ENCODE results near the gene PARP12. TPM values are rescaled to one million over a fixed set of nuclear protein-coding genes. Genes with fewer than 3 reads are reported as not detected.

PARP12 gene
- total RNA-seq, 1 donor from 2014 or later = 3.4 TPM

- H3K4me3 Mint-ChIP-seq (ENCODE audit: low read depth) = no peak overlapping the region
- H3K9me3 Mint-ChIP-seq (ENCODE audit: low read depth) = no peaks in the 10 kb centered on the region
- H3K27me3 Mint-ChIP-seq = peaks cover 27% of the 10 kb centered on the region
- no peak for DNase-seq (ENCODE audit: low spot score, unreplicated experiment)
- peaks cover 4% of the 10 kb centered on the region for H3K4me1 Mint-ChIP-seq (ENCODE audit: low read depth)
- H3K27ac Mint-ChIP-seq = no peak overlapping the region
- H3K36me3 Mint-ChIP-seq (ENCODE audit: insufficient read depth) = no peaks in the 10 kb centered on the region
- no peak for TF ChIP-seq CTCF (IDR thresholded peaks at IDR 0.05; ENCODE audit: unreplicated experiment)
Observed at GRCh38 chr7:139984642-139985539, 77.9 kb downstream of the PARP12 start.

- Mint-ChIP-seq H3K36me3 (ENCODE audit: insufficient read depth) (no peaks in the 10 kb centered on the region), H3K27me3 (peaks cover 13% of the 10 kb centered on the region), H3K27ac (no peak overlapping the region), H3K9me3 (ENCODE audit: low read depth) (no peaks in the 10 kb centered on the region), H3K4me1 (ENCODE audit: low read depth) (peaks cover 4% of the 10 kb centered on the region), H3K4me3 (ENCODE audit: low read depth) (no peak overlapping the region)
- no peak for DNase-seq (ENCODE audit: low spot score, unreplicated experiment)
- TF ChIP-seq CTCF (IDR thresholded peaks at IDR 0.05; ENCODE audit: unreplicated experiment) = no peak
Observed at GRCh38 chr7:139982927-139983920, 79.5 kb downstream of the PARP12 start.

- Mint-ChIP-seq H3K4me1 (ENCODE audit: low read depth) (peaks cover 4% of the 10 kb centered on the region), H3K36me3 (ENCODE audit: insufficient read depth) (no peaks in the 10 kb centered on the region), H3K4me3 (ENCODE audit: low read depth) (no peak overlapping the region), H3K9me3 (ENCODE audit: low read depth) (no peaks in the 10 kb centered on the region), H3K27me3 (peaks cover 13% of the 10 kb centered on the region), H3K27ac (no peak overlapping the region)
- DNase-seq (ENCODE audit: low spot score, unreplicated experiment) = no peak
- no peak for TF ChIP-seq CTCF (IDR thresholded peaks at IDR 0.05; ENCODE audit: unreplicated experiment)
Observed at GRCh38 chr7:139981511-139981895, 81.2 kb downstream of the PARP12 start.

- peaks cover 7% of the 10 kb centered on the region for H3K4me1 Mint-ChIP-seq (ENCODE audit: low read depth)
- no peak for TF ChIP-seq CTCF (IDR thresholded peaks at IDR 0.05; ENCODE audit: unreplicated experiment)
- H3K36me3 Mint-ChIP-seq (ENCODE audit: insufficient read depth) = no peaks in the 10 kb centered on the region
- H3K4me3 Mint-ChIP-seq (ENCODE audit: low read depth) = no peak overlapping the region
- no peak overlapping the region for H3K27ac Mint-ChIP-seq
- H3K27me3 Mint-ChIP-seq = peaks cover 10% of the 10 kb centered on the region
- H3K9me3 Mint-ChIP-seq (ENCODE audit: low read depth) = no peaks in the 10 kb centered on the region
- no peak for DNase-seq (ENCODE audit: low spot score, unreplicated experiment)
Observed at GRCh38 chr7:139976838-139977656, 85.7 kb downstream of the PARP12 start.
